ENCODE measurements around the gene STPG2.
"Not testable (repeated sequence)": the region's sequence is repeated elsewhere in the genome, so short reads cannot be mapped to it uniquely, and the experiment has no call there.

The STPG2 gene

DNA sequence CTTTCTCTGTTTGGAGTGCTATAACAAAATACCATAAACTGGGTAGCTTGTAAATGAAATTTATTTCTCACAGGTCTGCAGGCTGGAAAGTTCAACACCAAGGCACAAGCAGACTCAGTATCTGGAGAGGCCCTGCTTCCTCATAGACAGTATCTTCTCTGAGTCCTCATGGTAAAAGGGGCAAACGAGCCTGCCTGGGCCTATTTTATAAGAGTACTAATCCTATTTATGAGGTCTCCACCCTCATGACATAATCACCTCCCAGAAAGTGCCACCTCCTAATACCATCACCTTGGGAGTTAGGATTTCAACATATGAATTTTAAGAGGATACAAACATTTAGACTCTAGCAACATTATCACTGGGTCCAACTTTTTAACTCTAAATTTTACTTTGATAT lies 200.3 kb downstream of the STPG2 start:
- DNase-seq, result no peak

DNA sequence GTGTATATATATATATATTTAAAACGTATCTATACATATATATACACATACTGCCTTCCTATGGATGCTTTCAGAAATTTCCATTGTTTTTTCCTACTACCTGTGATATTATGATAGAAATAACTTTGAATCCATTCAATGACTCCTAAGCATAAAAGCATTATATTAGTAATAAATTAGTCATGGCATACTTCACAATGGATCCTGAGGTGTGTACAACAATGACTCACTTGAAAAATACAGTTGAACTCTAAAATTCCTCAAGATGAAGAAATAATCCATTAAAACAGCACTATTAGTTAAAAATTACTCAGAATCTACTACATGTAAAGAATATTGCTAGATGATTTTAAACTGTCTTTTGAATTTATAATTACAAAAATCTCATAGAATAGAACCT lies 201.1 kb downstream of the STPG2 start:
- no peak for DNase-seq

DNA sequence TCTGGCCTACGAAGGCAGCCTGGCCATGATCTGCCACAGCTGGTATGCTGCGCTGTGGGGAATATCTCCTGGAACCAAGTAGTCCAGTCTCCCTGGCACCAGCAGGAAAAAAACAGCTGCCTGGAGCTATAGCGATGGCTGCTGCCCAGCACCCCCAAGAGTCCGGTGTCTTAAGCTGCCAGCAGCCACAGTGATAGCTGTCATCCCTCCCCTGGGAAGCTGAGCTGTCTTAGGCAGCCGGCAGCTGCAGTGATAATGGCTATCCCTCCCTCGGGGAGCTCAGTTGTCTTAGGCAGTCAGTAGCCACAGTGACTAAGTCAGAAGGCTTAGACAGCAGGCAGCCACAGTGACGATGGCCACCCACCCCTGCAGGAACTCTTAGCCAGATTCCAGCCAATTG lies 205.1 kb downstream of the STPG2 start:
- DNase-seq, result no peak

DNA sequence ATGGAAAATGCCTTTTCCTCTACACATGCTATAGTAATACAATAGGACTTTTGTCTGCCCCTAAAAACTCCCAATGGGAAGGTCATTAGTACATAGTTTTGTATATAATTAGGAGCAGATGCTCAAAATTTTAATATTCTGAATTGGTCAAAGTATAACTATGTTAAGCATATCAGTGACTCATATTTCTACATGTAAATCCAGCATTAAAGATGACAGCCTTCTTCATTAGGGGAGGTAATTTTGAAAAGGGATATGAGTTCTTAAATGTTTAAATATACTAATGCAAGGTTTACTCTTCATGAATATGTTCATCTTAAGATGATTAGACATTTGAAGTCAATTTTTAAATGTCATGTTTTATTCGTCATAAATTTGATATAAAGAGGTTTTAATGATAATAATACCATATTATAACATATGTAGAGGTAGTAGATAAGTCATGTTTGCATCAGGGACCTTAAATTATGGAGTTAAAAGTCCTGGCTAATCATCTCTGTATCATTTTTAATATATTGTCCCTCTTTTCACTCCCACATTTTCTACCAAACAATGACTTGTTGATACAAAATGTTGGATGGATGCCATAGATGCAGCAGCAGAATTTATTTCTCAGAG lies 218.8 kb downstream of the STPG2 start:
- no peak for DNase-seq

DNA sequence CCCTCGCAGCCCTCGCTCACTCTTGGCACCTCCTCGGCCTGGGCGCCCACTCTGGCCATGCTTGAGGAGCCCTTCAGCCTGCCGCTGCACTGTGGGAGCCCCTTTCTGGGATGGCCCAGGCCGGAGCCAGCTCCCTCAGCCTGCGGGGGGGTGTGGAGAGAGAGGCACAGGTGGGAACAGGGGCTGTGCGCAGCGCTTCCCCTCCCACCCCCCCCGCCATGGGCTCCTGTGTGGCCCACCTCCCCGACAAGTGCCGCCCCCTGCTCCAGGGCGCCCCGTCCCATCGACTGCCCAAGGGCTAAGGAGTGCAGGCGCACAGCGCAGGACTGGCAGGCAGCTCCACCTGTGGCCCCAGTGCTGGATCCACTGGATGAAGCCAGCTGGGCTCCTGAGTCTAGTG lies 220.2 kb downstream of the STPG2 start:
- no peak for DNase-seq

DNA sequence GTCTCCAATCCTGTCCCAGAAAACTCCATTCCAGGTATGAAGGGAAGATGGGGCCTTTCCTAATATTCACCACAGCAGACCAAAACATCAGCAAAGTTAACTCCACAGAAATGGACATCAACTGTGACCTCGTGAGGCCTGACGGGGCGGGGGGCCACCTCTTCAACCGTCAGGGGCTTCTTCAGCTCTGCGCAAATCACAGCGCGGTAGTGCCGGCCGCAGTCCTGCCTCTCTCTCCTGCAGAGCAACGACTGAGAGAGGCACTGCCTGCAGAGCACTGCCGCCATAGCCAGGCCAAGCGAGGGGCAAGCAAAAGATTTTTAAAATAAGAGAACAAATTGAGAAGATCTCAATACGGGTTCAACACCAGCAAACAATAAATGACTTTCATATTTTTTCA lies 226.2 kb downstream of the STPG2 start:
- no peak for DNase-seq

DNA sequence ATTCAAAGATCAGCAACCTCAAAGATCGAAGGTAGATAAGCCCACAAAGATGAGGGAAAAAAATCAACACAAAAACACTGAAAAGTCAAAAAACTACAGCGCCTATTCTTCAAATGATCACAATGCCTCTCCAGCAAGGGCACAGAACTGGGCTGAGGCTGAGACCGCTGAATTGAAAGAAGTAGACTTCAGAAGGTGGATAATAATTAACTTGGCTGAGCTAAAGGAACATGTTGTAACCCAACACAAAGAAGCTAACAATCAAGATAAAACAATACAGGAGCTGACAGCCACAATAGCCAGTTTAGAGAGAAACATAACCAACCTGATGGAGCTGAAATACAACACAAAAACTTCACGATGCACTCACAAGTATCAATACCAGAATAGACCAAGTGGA lies 231.1 kb downstream of the STPG2 start:
- peak; percentile 2 for DNase-seq

DNA sequence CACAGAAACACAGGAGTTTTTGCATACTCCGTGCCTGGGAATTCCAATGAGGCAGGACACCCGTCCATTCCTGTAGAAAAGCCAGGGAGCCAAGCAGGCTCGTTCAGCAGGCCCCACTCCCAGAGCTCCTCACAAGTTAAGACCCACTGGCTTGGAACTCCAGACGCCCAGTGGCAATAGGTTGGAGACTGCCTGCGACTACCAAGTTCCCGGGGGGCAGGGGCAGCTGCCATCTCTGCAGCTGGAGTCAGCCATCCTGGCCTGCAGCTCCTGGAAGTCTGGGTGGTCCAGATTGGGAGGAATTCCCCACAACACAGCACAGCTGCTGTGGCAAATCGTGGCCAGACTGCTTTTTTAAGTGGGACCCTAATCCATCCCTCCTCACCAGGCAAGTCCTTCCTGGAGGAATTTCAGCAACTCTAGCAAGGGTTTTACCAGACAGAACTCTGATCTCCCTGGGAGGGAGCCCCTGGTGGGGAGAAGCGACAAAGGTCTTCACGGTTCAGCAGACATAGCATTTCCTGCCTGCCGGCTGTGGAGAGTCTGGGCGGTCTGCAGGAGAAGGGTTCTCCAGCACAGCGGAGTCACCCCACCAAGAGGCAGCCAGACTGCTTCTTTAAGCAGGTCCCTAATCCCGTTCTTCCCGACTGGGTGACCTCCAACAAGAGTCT lies 231.9 kb downstream of the STPG2 start:
- peak; percentile 7 for DNase-seq

DNA sequence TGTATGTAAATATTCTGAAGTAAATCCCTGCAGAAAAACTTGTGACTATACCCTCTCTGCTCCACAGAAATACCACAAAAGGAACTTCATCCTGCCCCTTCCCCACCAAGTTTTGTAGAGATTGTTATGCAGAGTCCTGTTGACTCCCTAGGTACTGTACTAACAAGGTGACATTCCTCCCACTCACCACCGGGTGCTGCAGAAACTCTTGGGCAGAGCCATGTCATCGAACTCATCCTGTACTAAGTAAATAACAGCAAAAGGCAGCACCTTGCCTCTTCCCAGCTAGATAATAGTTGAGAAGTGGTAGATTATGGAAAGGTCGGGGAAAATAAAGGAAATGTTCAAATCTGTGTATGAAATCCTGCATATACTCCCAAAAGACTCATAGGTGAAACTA lies 233.3 kb downstream of the STPG2 start:
- no peak for DNase-seq

DNA sequence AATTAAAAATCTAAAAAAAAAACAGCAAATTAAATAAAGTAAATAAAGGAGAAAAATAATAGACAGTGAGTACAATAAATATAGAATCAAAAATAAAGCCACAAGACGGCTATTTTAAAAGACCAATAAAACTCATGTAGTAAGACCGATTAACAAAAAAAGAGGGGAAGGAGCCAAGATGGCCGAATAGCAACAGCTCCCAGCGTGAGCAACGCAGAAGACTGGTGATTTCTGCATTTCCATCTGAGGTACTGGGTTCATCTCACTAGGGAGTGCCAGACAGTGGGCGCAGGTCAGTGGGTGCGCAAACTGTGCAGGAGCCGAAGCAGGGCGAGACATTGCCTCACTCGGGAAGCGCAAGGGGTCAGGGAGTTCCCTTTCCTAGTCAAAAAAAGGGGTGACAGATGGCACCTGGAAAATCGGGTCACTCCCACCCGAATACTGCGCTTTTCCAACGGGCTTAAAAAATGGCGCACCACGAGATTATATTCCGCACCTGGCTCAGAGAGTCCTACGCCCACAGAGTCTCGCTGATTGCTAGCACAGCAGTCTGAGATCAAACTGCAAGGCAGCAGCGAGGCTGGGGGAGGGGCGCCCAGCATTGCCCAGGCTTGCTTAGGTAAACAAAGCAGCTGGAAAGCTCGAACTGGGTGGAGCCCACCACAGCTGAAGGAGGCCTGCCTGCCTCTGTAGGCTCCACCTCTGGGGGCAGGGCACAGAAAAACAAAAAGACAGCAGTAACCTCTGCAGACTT lies 239.7 kb downstream of the STPG2 start:
- DNase-seq, result not testable (repeated sequence)

DNA sequence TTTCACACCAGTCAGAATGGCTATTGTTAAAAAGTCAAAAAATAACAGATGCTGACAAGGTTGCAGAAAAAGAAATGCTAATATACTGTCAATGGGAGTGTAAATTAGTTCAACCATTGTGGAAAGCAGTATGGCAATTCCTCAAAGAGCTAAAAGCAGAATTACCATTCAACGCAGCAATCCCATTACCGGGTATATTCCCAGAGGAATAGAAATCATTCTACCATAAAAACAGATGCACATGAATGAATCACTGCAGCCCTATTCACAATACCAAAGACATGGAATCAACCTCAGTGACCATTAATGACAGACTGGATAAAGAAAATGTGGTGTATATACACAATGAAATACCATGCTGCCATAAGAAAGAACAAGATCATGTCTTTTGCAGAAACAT lies 243.0 kb downstream of the STPG2 start:
- DNase-seq, result no peak

DNA sequence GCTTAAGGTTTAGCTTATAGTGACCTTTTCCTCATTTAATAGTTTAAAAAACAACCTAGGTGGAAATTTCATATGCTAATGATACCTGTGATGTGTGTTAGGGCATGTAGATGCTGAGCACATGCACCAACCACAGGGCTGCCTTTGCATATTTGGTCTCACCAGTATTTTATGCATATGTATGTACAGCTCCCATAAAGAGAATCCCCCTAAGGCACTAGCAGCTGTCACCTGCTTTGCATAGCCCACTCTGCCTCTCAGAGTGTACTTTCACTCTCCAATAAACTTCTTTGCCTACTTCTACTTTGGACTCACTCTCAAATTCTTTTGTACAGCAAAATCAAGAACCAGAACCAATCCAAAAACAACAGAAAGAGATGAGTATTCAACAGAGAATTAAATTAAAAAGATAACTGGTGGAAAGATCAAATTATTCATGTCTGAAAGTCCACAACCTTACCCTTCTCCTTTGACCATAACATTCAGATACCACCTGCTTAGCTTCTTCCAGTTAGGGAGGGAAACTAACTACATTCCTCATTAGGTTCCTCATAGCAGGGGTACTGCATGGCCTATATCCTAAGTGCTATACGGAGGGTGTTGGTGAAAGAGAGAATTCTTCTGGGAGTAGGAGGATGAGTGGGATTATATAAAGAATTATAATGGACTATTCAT lies 250.5 kb downstream of the STPG2 start:
- no peak for DNase-seq

DNA sequence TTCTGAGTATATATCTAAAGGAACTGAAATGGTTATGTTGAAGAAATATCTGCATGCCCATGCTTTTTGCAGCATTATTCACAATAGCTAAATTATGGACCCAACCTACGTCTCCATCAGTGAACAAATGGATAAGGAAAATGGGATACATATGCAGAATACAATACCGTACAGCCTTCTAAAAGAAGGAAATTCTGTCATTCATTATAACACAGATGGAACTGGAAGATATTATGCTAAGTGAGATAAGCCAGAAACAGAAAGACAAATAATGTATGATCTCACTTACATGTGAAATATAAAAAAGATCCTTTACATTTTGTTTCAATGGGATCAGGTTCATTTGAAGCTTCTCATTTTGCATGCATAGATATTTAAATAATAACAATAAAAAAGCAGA lies 263.3 kb downstream of the STPG2 start:
- no peak for DNase-seq

DNA sequence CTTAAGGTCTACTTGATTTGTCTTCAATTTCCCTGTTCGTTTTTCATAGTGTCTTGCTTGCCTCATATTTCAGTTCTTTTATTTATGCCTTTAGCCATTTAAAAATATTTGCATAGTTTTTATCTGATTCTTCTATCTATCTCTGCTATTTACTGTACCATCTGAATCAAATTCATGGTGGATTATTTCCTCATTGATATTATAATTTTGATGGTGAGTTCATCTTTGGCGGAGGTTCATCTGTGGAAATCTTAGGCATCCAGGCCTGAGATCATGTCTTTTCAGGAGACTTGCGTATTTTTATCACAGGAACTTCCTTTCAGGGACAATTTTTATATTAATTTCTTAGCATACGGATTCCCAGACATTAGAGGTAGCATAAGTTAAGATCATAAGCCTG lies 275.2 kb downstream of the STPG2 start:
- DNase-seq, result no peak

DNA sequence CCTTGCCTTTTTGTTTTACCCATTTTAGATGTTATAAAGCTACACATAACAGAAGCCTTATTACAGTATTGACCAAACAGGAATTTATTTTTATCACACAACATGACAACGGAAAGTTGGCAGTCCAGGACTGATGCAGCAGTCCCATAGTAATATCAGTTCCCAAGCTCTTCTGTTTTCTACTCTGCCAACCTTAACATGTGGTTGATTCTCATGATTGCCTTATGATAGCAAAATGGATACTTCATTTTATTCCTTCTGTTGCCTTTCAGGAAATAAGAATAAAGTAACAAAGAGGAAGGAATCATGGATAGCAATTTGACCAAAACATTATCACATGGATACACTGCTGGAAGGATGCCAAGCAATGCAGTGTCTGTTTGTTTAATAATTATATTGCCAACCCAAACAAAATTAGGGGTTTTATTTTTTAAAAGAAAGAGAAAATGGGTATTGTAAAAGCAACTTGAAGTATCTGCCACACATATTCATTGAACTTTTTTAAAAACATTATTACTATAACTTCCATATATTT lies 275.7 kb downstream of the STPG2 start:
- no peak for DNase-seq

DNA sequence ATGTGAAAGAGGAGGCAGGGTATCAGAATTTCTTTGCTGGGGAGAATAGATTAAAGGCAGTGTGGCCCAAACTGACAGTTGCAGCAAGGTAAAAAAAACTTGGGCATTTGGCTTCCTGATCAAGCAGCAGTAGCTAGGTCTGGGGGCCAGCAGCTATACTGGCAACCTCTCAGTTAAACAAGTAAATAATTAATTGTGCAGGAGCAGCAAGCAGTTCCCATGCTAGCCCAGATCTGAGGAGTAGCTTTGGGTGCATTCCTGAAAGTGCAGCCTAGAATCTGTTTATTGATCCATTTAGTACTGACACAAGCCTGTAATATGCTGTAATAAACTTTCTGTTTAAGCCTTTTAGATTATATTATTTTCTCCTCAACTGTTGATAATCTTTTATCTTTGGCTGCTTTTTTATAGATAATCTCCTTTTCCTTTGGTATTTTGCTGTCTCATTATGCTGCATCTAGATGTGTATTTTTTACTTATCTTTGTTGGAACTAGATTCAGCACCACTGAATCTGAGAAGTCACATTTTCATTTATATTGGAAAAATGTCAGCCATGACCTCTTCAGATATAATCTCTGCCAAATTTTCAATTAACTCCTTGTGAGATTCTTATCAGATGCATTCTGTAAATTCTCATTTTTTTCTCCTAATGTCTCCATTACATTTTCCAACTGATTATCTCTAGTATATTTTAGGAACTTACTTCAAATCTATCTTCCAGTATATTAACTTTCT lies 276.3 kb downstream of the STPG2 start:
- peak; percentile 12 for DNase-seq

DNA sequence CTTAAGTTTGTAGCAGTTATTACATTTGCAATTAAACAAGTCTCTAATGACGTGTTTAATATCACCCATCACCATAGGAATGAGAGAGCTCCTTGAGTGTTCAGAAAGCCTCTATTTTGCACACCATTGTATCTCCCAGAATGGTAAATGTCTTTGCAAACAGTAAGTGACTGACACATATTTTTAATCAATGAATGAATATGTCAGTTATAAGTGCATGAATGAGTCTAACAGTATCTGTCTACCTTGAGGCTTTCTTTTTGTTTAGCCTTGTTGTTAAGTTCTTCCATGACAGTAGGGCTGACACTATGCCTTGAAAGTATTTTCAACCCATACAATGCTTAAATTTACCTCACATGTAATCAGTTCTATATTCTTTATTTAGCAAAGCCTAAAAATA lies 292.2 kb downstream of the STPG2 start:
- no peak for DNase-seq

DNA sequence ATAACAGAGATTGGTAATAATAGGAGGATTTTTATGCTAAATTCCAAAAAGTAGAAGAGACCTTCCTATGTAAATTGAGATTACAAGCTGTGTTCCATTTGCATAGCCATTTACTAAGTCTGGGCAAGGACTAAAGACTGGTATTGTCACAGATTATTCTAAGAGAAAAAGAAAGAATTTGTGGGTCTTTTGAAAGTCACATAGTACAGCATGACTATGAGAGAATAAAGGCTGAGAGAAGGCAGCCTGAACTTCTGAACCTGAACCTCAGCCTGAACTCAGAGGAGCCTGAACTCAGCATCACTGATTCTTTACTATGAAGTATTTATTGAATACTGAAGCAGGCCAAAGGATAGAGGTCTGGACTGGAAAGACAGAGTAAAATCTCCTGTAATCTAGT lies 297.5 kb downstream of the STPG2 start:
- DNase-seq, result no peak

DNA sequence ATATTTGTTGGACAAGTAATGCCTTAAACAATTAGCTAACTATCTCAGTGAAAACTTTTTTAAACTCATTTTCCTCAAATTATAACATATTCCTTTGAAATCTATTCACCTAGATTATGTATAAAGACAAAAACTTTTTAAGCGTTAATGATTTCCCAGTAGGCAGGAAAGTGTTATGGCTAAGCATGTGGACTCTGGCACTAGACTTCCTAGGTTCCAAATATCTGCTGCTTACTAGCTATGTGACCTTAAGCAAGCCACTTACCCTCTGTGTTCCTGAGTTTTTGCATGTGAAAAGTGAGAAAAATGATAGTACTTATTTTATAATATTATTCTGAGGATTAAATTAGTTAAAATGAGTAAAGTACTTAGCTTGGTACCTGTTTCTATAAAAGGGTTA lies 301.8 kb downstream of the STPG2 start:
- DNase-seq, result no peak

DNA sequence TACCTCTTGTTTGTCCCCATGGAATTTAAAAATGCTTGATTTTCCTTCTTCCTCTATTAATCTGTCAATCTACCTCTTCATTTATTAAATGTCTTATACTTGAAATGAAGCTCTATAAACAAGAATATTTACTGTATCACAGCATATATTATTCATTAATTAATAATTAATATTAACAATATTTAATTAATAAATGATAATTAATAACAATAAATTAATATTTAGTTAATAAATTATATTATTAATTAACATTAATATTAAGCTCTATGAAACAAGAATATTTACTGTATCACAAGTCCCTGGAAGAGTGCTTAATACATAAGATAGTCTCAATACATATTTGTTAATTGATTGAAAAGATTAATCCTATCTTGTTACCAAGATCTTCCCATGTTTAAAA lies 306.6 kb downstream of the STPG2 start:
- DNase-seq, result no peak

DNA sequence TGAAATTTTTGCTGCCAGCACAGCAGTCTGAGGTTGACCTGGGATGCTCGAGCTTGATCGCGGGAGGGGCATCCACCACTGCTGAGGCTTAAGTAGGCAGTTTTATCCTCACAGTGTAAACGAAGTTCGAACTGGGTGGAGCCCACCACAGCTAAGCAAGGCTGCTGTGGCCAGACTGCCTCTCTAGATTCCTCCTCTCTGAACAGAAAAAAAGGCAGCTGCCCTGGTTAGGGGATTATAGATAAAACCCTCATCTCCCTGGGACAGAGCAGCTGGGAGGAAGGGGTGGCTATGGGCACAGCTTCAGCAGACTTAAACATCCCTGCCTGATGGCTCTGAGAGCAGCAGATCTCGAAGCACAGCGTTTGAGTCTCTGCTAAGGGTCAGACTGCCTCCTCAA lies 314.6 kb downstream of the STPG2 start:
- no peak for DNase-seq

DNA sequence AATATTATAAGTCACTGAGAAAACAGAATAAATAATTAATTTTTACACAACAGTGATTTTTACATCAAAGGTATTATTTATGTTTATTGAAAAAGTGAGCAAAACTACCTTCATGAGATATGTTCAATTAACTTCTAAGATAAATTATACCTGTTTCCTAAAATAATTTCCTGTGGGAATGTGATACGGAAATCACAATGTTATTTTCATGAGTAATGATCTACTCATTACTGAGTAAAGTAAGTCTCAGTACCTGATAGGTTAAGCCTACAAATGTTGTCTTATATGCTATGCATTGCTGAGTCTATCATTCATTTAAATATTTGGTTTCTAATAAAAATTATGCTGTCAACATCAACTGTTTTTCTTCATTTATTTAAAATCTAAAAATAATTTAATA lies 324.0 kb downstream of the STPG2 start:
- DNase-seq, result no peak
